A673 (cell line): ENCODE results near the gene GTF2F1.

ENCODE experiments used
- EZH2 ChIP-seq: fragments of 200-600 bp; sonication (generic); IDR thresholded peaks from 2 replicates; pipeline ENCODE4 v1.6.1; 2017; ENCODE audit warnings: borderline replicate concordance, low read depth, mild to moderate bottlenecking, mixed read lengths, antibody characterized with exemption, low read length; ENCODE audit not compliant: poor library complexity, severe bottlenecking
- TF ChIP-seq, protein P1 (sequence below): fragments of 300-800, 200-600 bp; sonication (generic); conservative IDR thresholded peaks from 2 replicates; pipeline ENCODE4 v1.5.1; 2017; ENCODE audit warnings: low read depth, mild to moderate bottlenecking, antibody characterized with exemption, low read length, moderate library complexity, mixed read lengths

DNA sequence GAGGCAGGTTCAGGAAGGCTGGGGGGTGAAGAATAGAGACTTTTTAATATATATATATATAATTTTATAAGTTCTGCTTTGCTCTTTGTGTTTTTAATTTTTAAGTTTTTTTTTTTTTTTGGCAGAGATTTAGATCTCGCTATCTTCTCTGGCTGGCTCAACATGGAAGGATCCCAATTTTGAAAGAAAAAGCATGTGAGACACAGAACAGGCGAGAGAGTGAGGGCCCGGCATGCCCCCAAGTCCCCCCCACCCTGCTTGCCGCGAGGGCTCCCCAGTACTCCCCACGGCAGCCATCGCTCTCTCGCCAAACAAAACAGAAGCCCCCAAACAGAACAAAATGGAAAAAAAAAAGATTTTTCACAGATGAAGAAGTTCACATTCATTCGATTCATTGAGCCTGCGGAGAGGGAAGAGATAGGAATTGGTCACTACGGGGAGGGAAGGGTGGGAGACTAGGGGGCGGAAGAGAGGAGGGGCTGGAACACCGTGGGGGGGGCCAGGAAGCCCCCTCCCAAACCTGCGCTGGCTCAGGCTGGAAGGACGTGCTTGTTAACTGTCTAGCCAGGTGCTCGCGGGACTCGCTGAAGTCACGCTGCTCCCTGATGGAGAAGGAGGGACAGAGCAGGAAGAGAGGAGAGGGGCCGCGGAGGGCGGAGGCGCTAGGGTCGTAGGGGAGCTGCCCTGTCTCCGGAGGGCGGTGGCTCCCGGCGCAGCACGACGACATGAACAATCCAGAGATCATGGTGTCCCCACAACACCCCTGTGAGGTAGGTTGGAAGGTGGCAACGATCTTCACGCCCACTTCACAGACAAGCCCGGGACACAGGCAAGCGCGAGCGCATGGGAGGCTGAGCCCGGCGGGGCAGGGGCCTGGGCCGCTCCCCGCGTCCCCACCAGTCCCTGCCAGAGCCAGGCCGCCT lies 21.0 kb upstream of the GTF2F1 start:
- TF ChIP-seq, protein P1, sequence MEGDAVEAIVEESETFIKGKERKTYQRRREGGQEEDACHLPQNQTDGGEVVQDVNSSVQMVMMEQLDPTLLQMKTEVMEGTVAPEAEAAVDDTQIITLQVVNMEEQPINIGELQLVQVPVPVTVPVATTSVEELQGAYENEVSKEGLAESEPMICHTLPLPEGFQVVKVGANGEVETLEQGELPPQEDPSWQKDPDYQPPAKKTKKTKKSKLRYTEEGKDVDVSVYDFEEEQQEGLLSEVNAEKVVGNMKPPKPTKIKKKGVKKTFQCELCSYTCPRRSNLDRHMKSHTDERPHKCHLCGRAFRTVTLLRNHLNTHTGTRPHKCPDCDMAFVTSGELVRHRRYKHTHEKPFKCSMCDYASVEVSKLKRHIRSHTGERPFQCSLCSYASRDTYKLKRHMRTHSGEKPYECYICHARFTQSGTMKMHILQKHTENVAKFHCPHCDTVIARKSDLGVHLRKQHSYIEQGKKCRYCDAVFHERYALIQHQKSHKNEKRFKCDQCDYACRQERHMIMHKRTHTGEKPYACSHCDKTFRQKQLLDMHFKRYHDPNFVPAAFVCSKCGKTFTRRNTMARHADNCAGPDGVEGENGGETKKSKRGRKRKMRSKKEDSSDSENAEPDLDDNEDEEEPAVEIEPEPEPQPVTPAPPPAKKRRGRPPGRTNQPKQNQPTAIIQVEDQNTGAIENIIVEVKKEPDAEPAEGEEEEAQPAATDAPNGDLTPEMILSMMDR: no peak; the same call in 1 of the 2 replicates
- no peak for TF ChIP-seq EZH2
